RWPE1 (cell line): ENCODE data around the gene PRODH2.

Experiments
- CTCF ChIA-PET: fragments of 350-600 bp; sonication (Branson Sonifier 250); formaldehyde crosslinking; extraction: SDS; loops from one replicate; lab custom pipeline; 2021; lab: Yijun Ruan, JAX
- POLR2A ChIA-PET: fragments of 400-600 bp; formaldehyde crosslinking; extraction: SDS; loops from one replicate; lab custom pipeline; 2020; ENCODE audit warnings: antibody characterized with exemption; ENCODE audit not compliant: low non-redundant PET; lab: Yijun Ruan, JAX
- DNase-seq: peaks from one replicate; pipeline ENCODE4 v3.0.0; 2012; ENCODE audit warnings: low spot score
- H3K27ac ChIP-seq: fragments of 450-650 bp; 2 replicates; pipeline ENCODE4 v1.5.1; 2017
- CTCF ChIP-seq: fragments of 450-650 bp; conservative IDR thresholded peaks from 2 replicates; pipeline ENCODE4 v1.5.1; 2017; ENCODE audit warnings: low read depth, mild to moderate bottlenecking

The PRODH2 gene

DNA sequence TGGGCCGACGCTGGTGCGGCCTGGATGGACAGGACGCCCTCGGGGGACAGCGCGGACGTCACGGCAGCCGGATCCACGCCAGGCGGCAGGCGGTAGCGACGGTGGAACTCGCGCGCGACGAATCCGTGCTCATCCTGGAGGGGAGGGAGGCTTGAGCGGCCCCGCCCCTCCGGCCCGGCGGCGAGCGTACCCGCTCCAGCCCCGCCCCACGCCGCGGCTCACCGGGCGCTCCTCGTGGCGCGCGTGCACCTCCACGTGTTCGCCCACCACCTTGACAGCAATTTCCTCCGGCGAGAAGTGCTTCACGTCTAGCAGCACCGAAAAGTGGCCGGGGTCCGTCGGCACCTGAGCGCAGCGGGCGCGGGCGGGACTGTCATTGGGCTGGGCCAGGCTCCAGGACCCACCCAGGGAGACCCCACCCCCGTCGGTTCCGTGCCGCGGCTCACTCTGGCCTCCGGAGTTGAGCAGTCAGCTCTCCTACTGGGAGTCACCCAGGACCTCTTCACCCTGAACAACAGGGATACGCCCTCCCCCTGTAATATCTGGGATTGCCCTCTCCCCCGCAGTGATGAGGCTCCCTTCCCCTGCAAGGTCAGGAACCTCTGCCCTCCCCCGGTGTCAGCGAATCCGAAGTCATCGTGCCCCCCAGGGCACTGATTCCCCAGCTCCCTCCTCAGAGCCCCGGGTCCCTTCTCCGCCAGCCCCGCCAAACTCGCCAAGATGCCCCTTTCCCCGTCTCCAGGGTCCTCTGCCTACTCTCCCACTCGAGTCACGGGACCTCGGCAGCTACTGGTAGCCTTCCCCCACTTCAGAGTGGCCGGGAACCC, 56.9 kb downstream of the PRODH2 start:
- ChIA-PET POLR2A (no interaction called here), CTCF (no interaction called here)
- H3K27ac ChIP-seq = peak overlapping the region; percentile 98
- no peak for DNase-seq
- TF ChIP-seq CTCF = no peak

DNA sequence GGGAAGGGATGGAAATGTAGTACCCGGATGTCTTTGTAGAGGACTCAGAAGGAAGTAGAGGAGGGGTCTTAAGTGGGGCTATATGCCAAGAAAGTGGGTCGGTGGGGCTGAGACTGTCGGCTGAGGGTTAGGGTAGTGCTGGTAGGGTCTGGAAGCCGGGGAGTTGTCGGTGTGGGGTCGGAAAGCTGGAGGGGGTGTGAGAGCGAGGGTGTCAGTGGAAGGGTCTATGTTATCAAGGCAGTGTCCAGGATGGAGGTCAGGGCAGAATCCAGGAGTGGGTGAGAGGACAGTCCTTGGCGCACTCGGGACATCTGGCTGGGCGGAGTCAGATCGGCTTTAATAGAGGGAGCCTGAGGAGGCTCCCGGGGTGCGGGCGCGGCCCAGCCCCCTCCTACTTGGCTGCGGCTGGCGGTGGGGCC, 57.5 kb downstream of the PRODH2 start:
- ChIA-PET CTCF (no interaction called here), POLR2A (no interaction called here)
- TF ChIP-seq CTCF = no peak
- no peak for DNase-seq
- H3K27ac ChIP-seq = peak overlapping the region; percentile 98

DNA sequence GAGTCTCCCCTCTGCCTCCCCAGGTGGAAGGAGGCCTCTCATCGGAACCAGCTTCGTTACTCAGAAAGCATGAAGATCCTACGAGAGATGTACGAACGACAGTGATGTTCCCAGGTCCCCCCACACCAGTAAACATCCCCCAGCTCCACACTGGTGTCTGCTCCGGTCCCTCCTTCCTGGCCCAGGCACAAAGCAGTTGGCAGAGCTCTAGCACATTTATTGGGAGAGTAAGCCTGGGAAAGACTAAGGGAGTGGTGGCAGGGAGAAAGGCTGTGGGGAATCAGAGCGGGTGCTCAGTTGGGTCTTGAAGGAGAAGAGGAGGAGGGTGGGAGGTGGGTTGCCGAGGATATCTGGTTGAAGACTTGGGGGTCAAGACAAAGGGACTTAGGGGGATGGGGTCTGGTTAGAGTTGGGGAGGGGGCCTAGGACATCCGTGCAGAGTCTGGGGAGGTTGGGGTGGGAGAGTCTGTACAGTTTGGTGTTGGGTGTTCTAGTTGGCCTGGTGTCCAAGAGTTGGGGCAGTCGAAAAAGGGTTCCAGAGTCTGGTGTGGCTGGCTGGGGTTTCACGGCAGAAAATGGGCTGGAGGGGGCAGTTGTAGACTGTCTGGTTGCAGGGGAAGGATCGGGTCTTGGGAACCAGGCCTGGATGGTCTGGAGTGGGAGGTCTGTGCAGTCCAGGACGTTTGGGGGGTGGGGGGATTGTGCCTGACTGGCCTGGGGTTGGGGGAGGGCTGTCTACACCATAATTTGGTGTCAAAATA, 58.1 kb downstream of the PRODH2 start:
- TF ChIP-seq CTCF = no peak
- H3K27ac ChIP-seq = peak overlapping the region; percentile 98
- ChIA-PET POLR2A (no interaction called here), CTCF (no interaction called here)
- DNase-seq = no peak

DNA sequence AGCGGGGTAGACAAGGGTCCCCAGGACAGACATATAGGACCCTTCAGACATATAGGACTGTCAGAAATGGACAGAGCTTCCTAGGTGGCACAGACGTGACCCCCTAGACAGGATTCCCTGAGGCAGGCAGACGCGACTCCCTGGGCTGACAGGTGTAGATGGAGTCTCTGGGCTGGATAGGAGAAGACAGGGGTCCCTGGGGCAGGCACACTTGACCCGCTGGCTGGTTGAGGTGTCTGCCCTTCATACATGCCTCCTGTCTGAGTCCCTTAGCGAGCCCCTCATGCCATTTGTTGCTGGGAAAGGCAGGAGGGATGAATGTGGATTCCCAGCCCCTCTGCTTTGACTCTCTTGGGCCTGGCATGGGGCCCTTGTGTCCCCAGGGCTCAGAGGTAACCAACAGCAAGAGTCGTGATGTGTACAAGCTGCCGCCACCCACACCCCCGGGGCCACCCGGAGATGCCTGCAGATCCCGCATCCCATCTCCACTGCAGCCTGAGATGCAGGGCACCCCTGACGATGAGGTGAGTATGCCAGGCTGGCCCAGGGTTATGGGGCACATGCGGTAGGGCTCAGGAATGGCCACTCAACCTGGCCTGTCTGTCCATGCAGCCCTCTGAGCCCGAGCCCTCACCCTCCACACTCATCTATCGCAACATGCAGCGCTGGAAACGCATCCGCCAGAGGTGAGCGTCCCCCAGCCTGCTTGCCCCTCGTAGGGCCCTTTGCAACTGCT, 58.8 kb downstream of the PRODH2 start:
- TF ChIP-seq CTCF = no peak
- ChIA-PET CTCF (no interaction called here), POLR2A (no interaction called here)
- no peak for DNase-seq
- H3K27ac ChIP-seq = peak overlapping the region; percentile 98

GRCh38 chr19:35752746-35753350, 59.8 kb downstream of the PRODH2 start:
- ChIA-PET CTCF (interaction anchor here (0.6 to 0.7 kb wide), 2 partner anchors 11 to 19 kb away, joined by 4 to 6 read pairs; no protein-coding TSS in a partner anchor), POLR2A (no interaction called here)
- TF ChIP-seq CTCF = no peak

More at GRCh38 chr19:35752746-35753350, 59.8 kb downstream of the PRODH2 start:
- H3K27ac ChIP-seq = peak overlapping the region; percentile 98; the same call in 1 of the 2 replicates
- no peak for DNase-seq
